Liver (tissue), 9 donors: ENCODE results near the gene DOCK1. TPM values are rescaled to one million over a fixed set of nuclear protein-coding genes. Genes with fewer than 3 reads are reported as not detected.

Source experiments
- DNase-seq: peaks from one replicate; pipeline ENCODE4 v3.0.0-alpha.2; 2017; ENCODE audit warnings: low spot score
- H3K27ac ChIP-seq, 2 donors: one replicate each; pipeline ENCODE4 v1.7.0; 2013; ENCODE audit warnings: inconsistent platforms in 2 of 2, low read length in 2 of 2, control low read depth in 1 of 2, low read depth in 1 of 2, mild to moderate bottlenecking in 1 of 2
- H3K27me3 ChIP-seq, 4 donors: one replicate each; pipeline versions ENCODE4 v1.6.1 to v1.7.0; 2013; ENCODE audit warnings: low read length in 3 of 4, inconsistent platforms in 1 of 4, mild to moderate bottlenecking in 1 of 4, moderate library complexity in 1 of 4; ENCODE audit not compliant: control insufficient read depth in 4 of 4, insufficient read depth in 4 of 4
- H3K36me3 ChIP-seq, 4 donors: one replicate each; pipeline versions ENCODE4 v1.6.1 to v1.7.0; 2013; ENCODE audit warnings: low read length in 3 of 4, mild to moderate bottlenecking in 3 of 4, low read depth in 1 of 4, moderate library complexity in 1 of 4; ENCODE audit not compliant: control insufficient read depth in 4 of 4, insufficient read depth in 3 of 4
- H3K4me1 ChIP-seq, 4 donors: one replicate each; pipeline versions ENCODE4 v1.6.1 to v1.7.0; 2013; ENCODE audit warnings: low read length in 3 of 4, mild to moderate bottlenecking in 3 of 4, moderate library complexity in 1 of 4; ENCODE audit not compliant: control insufficient read depth in 4 of 4, insufficient read depth in 4 of 4
- H3K4me3 ChIP-seq, 3 donors: one replicate each; pipeline versions ENCODE4 v1.6.1 to v1.7.0; 2013; ENCODE audit warnings: low read length in 3 of 3, control low read depth in 1 of 3, low read depth in 1 of 3, mild to moderate bottlenecking in 1 of 3
- H3K9ac ChIP-seq, 2 donors: one replicate each; pipeline ENCODE4 v1.7.0; 2013; ENCODE audit warnings: low read length in 2 of 2, mild to moderate bottlenecking in 2 of 2, moderate library complexity in 2 of 2, control low read depth in 1 of 2, low read depth in 1 of 2
- H3K9me3 ChIP-seq, 4 donors: one replicate each; pipeline versions ENCODE4 v1.6.1 to v1.7.0; 2013; ENCODE audit warnings: low read length in 3 of 4; ENCODE audit not compliant: control insufficient read depth in 4 of 4
- ATF3 ChIP-seq: IDR thresholded peaks from 2 replicates; pipeline ENCODE4 v1.6.1; 2016; ENCODE audit warnings: antibody characterized with exemption
- CTCF ChIP-seq: fragments of 150-350 bp; IDR thresholded peaks from 2 replicates; pipeline ENCODE4 v1.5.1; 2017; ENCODE audit warnings: improper control_type of control experiment, low read depth, low read length; ENCODE audit not compliant: missing input control
- EGR1 ChIP-seq, 2 donors: IDR thresholded peaks; 2 replicates each; pipeline ENCODE4 v1.6.1; 2016 to 2018; ENCODE audit warnings: antibody characterized with exemption in 2 of 2, low read depth in 2 of 2
- FOXA2 ChIP-seq: IDR thresholded peaks from 2 replicates; pipeline ENCODE4 v1.6.1; 2016; ENCODE audit warnings: antibody characterized with exemption
- GABPA ChIP-seq, 2 donors: IDR thresholded peaks in 1 of 2; conservative IDR thresholded peaks in 1 of 2; 2 replicates each; pipeline ENCODE4 v1.6.1; 2016; ENCODE audit warnings: antibody characterized with exemption in 2 of 2, mild to moderate bottlenecking in 1 of 2, moderate library complexity in 1 of 2
- HNF4A ChIP-seq, 2 donors: conservative IDR thresholded peaks; 2 replicates each; pipeline ENCODE4 v1.6.1; 2016; ENCODE audit warnings: antibody characterized with exemption in 2 of 2, mild to moderate bottlenecking in 2 of 2
- HNF4G ChIP-seq: IDR thresholded peaks from 2 replicates; pipeline ENCODE4 v1.6.1; 2016; ENCODE audit warnings: antibody characterized with exemption
- JUND ChIP-seq, 2 donors: IDR thresholded peaks; 2 replicates each; pipeline ENCODE4 v1.6.1; 2016; ENCODE audit warnings: antibody characterized with exemption in 2 of 2
- NR2F2 ChIP-seq: IDR thresholded peaks from 2 replicates; pipeline ENCODE4 v1.6.1; 2016; ENCODE audit warnings: antibody characterized with exemption
- RAD21 ChIP-seq, 2 donors: IDR thresholded peaks; 2 replicates each; pipeline ENCODE4 v1.6.1; 2016; ENCODE audit warnings: antibody characterized with exemption in 2 of 2, mild to moderate bottlenecking in 2 of 2
- REST ChIP-seq: IDR thresholded peaks from 2 replicates; pipeline ENCODE4 v1.6.1; 2016; ENCODE audit warnings: antibody characterized with exemption, mild to moderate bottlenecking
- RXRA ChIP-seq, 2 donors: IDR thresholded peaks; 2 replicates each; pipeline ENCODE4 v1.6.1; 2017 to 2018; ENCODE audit warnings: antibody characterized with exemption in 2 of 2, mild to moderate bottlenecking in 1 of 2
- SP1 ChIP-seq: IDR thresholded peaks from 2 replicates; pipeline ENCODE4 v1.6.1; 2018; ENCODE audit warnings: antibody characterized with exemption, mild to moderate bottlenecking
- TAF1 ChIP-seq: conservative IDR thresholded peaks from 2 replicates; pipeline ENCODE4 v1.6.1; 2016; ENCODE audit warnings: antibody characterized with exemption, mild to moderate bottlenecking
- YY1 ChIP-seq: IDR thresholded peaks from 2 replicates; pipeline ENCODE4 v1.6.1; 2016; ENCODE audit warnings: antibody characterized with exemption, mild to moderate bottlenecking
- WGBS: extraction: QIAGEN DNeasy Blood & Tissue Kit; methylation state at CpG from one replicate; pipeline ENCODE4 v1.1.7; 2013; 5-methylcytosine and 5-hydroxymethylcytosine counted together
- polyA plus RNA-seq, 2 donors: library from polyadenylated mRNA; stranded (reverse) in 1 of 2; unstranded in 1 of 2; fragments of 200-250 nt in 1 of 2; fragments of >200 nt in 1 of 2; fragmentation: Nextera tagmentation in 1 of 2; extraction: Ambion mirVana in 1 of 2; gene quantifications; one replicate each; pipeline versions ENCODE4 v1.2.1 to v1.2.3, GENCODE V29; 2013 to 2015
- total RNA-seq, 2 donors: library from RNA; depleted of rRNA; stranded (reverse); fragments of >200 nt; gene quantifications; one replicate each; pipeline ENCODE4 v1.2.3, GENCODE V29; 2014
- donor health status: healthy.
- donor health status: healthy.
- donor health status: healthy.
- donor health status: healthy.
- donor health status: healthy.

The DOCK1 gene
- total and polyA plus RNA-seq, 4 donors: 3.8 to 28.8 (median 9.1) TPM

GRCh38 chr10:126908225-126908624 lies 3.0 kb downstream of the DOCK1 start:
- no peak for TF ChIP-seq YY1
- TF ChIP-seq HNF4A (conservative IDR thresholded peaks at IDR 0.05): no peak
- TF ChIP-seq NR2F2: no peak
- TF ChIP-seq FOXA2: no peak
- no peak for TF ChIP-seq SP1
- TF ChIP-seq TAF1: no peak
- no peak for TF ChIP-seq RAD21 (IDR thresholded peaks at IDR 0.05)
- no peak for TF ChIP-seq REST
- TF ChIP-seq ATF3: no peak
- H3K9me3 ChIP-seq: no peaks in the 10 kb centered on the region
- H3K27me3 ChIP-seq: no peaks in the 10 kb centered on the region
- H3K36me3 ChIP-seq: no peaks in the 10 kb centered on the region
- no peak for DNase-seq
- H3K4me3 ChIP-seq: no peak overlapping the region
- 94% methylated on average over 5 of the region's 5 CpGs for WGBS
- no peak overlapping the region for H3K27ac ChIP-seq
- no peak overlapping the region for H3K9ac ChIP-seq
- H3K4me1 ChIP-seq: peaks cover 2 to 16% (median 9%) of the 10 kb centered on the region in 4 donors

GRCh38 chr10:126908729-126909128 lies 3.5 kb downstream of the DOCK1 start:
- TF ChIP-seq NR2F2: no peak
- no peak for TF ChIP-seq HNF4A (conservative IDR thresholded peaks at IDR 0.05)
- no peak for TF ChIP-seq SP1
- TF ChIP-seq CTCF: no peak
- no peak for TF ChIP-seq YY1
- TF ChIP-seq RXRA (IDR thresholded peaks at IDR 0.05): no peak
- TF ChIP-seq GABPA (IDR thresholded peaks at IDR 0.05 in 1 of 2, conservative IDR thresholded peaks at IDR 0.05 in 1 of 2): no peak
- no peak for TF ChIP-seq JUND (IDR thresholded peaks at IDR 0.05)
- TF ChIP-seq REST: no peak
- no peak for TF ChIP-seq RAD21 (IDR thresholded peaks at IDR 0.05)
- TF ChIP-seq EGR1 (IDR thresholded peaks at IDR 0.05; ENCODE audit: low read depth in 2 of 2): no peak
- no peak for TF ChIP-seq ATF3
- TF ChIP-seq HNF4G: no peak
- no peak for TF ChIP-seq FOXA2
- no peak for TF ChIP-seq TAF1
- H3K36me3 ChIP-seq: no peaks in the 10 kb centered on the region
- WGBS: 79% methylated on average over 7 of the region's 7 CpGs

More at GRCh38 chr10:126908729-126909128, 3.5 kb downstream of the DOCK1 start:
- Histone ChIP-seq H3K27me3 (no peaks in the 10 kb centered on the region), H3K27ac (no peak overlapping the region), H3K9ac (no peak overlapping the region), H3K9me3 (no peaks in the 10 kb centered on the region), H3K4me3 (no peak overlapping the region), H3K4me1 (peaks cover 2 to 16% (median 9%) of the 10 kb centered on the region in 4 donors)
- no peak for DNase-seq
